GM12864 (cell line): ENCODE data around the gene MRPL14.
A peak's percentile ranks its signal among the peaks of the same experiment; 100 is the strongest.

Source experiments
- DNase-seq: peaks from one replicate; pipeline ENCODE4 v3.0.0-alpha.2; 2011; ENCODE audit warnings: low read depth
- H3K4me3 ChIP-seq: 2 replicates; pipeline ENCODE4 v1.5.1; 2011; ENCODE audit warnings: mild to moderate bottlenecking, low read depth, low read length, control low read depth
- CTCF ChIP-seq: IDR thresholded peaks from 2 replicates; pipeline ENCODE4 v1.5.1; 2011; ENCODE audit warnings: low read depth, mild to moderate bottlenecking, moderate library complexity, low read length, control low read depth, inconsistent platforms; ENCODE audit errors: missing control alignments

Gene MRPL14

GRCh38 chr6:44113414-44113813 lies 13.8 kb downstream of the MRPL14 start:
- DNase-seq = no peak
- TF ChIP-seq CTCF = peak; percentile 32
- no peak overlapping the region for H3K4me3 ChIP-seq

GRCh38 chr6:44111434-44112417 lies 15.5 kb downstream of the MRPL14 start:
- DNase-seq = no peak
- no peak overlapping the region for H3K4me3 ChIP-seq
- no peak for TF ChIP-seq CTCF

GRCh38 chr6:44110966-44111365 lies 16.3 kb downstream of the MRPL14 start:
- TF ChIP-seq CTCF = no peak
- H3K4me3 ChIP-seq = no peak overlapping the region
- no peak for DNase-seq

GRCh38 chr6:44110005-44110676 lies 17.1 kb downstream of the MRPL14 start:
- no peak overlapping the region for H3K4me3 ChIP-seq
- DNase-seq = no peak
- TF ChIP-seq CTCF = no peak

- no peak overlapping the region for H3K4me3 ChIP-seq
- no peak for DNase-seq
- no peak for TF ChIP-seq CTCF
These were observed 18.0 kb downstream of the MRPL14 start for GRCh38 chr6:44109212-44109611.

- no peak for DNase-seq
- TF ChIP-seq CTCF = no peak
- H3K4me3 ChIP-seq = no peak overlapping the region
These were observed 18.8 kb downstream of the MRPL14 start for GRCh38 chr6:44108471-44108870.
